Femur (tissue), 1 donor: ENCODE data around the gene ZNF562.
A peak's percentile ranks its signal among the peaks of the same experiment; 100 is the strongest.
"Not testable (repeated sequence)": the region's sequence is repeated elsewhere in the genome, so short reads cannot be mapped to it uniquely, and the experiment has no call there.

Source experiments
- DNase-seq: peaks from one replicate; pipeline ENCODE4 v3.0.0-alpha.2; 2017

Gene ZNF562

GRCh38 chr19:9674663-9675357, at the start of gene ZNF562:
Gene ZNF562 (minus strand): TSS chr19:9675100. CDS start chr19:9660744, 14,356 bp downstream.
- peak; percentile 94 for DNase-seq

- no peak for DNase-seq
Observed at GRCh38 chr19:9724157-9724556, 49.3 kb upstream of the ZNF562 start.

GRCh38 chr19:9721861-9722260, 47.0 kb upstream of the ZNF562 start:
- no peak for DNase-seq

- no peak for DNase-seq
Observed at GRCh38 chr19:9720541-9720940, 45.6 kb upstream of the ZNF562 start.

GRCh38 chr19:9711815-9712214, 36.9 kb upstream of the ZNF562 start:
- DNase-seq, result no peak

- no peak for DNase-seq
Observed at GRCh38 chr19:9709305-9709704, 34.4 kb upstream of the ZNF562 start.

- no peak for DNase-seq
Observed at GRCh38 chr19:9705836-9706235, 30.9 kb upstream of the ZNF562 start.

- no peak for DNase-seq
Observed at GRCh38 chr19:9702186-9702585, 27.3 kb upstream of the ZNF562 start.

- no peak for DNase-seq
Observed at GRCh38 chr19:9700229-9700981, 25.5 kb upstream of the ZNF562 start.

- DNase-seq, result not testable (repeated sequence)
Observed at GRCh38 chr19:9690301-9690700, 15.4 kb upstream of the ZNF562 start.

- DNase-seq, result not testable (repeated sequence)
Observed at GRCh38 chr19:9679996-9680395, 5.1 kb upstream of the ZNF562 start.

- not testable (repeated sequence) for DNase-seq
Observed at GRCh38 chr19:9675358-9675901, 530 bp upstream of the ZNF562 start.

GRCh38 chr19:9673912-9674662, 813 bp downstream of the ZNF562 start:
- DNase-seq, result no peak

GRCh38 chr19:9672893-9673292, 2.0 kb downstream of the ZNF562 start:
- DNase-seq, result no peak

GRCh38 chr19:9671655-9672054, 3.2 kb downstream of the ZNF562 start:
- no peak for DNase-seq

- no peak for DNase-seq
Observed at GRCh38 chr19:9668544-9668943, 6.4 kb downstream of the ZNF562 start.

GRCh38 chr19:9667898-9668297, 7.0 kb downstream of the ZNF562 start:
- no peak for DNase-seq

- DNase-seq, result no peak
Observed at GRCh38 chr19:9658769-9659168, 16.1 kb downstream of the ZNF562 start.

GRCh38 chr19:9653066-9653555, 21.8 kb downstream of the ZNF562 start:
- DNase-seq, result not testable (repeated sequence)

- not testable (repeated sequence) for DNase-seq
Observed at GRCh38 chr19:9651464-9651863, 23.4 kb downstream of the ZNF562 start.

GRCh38 chr19:9650345-9650744, 24.6 kb downstream of the ZNF562 start:
- DNase-seq, result no peak

- DNase-seq, result no peak
Observed at GRCh38 chr19:9645472-9645871, 29.4 kb downstream of the ZNF562 start.

- no peak for DNase-seq
Observed at GRCh38 chr19:9644472-9644871, 30.4 kb downstream of the ZNF562 start.
